BE2C (cell line): ENCODE measurements around the gene OR4F15.
"Not testable (repeated sequence)": the region's sequence is repeated elsewhere in the genome, so short reads cannot be mapped to it uniquely, and the experiment has no call there.

Experiments used
- DNase-seq: peaks from one replicate; pipeline ENCODE4 v3.0.0-alpha.2; 2020
- H3K27me3 ChIP-seq: fragments of 250-450 bp; sonication (Bioruptor Pico); 2 replicates; pipeline ENCODE4 v1.5.1; 2020; ENCODE audit warnings: mild to moderate bottlenecking
- H3K36me3 ChIP-seq: fragments of 250-450 bp; sonication (Bioruptor Pico); 2 replicates; pipeline ENCODE4 v1.5.1; 2020; ENCODE audit warnings: mild to moderate bottlenecking
- H3K4me1 ChIP-seq: fragments of 250-450 bp; sonication (Bioruptor Pico); 2 replicates; pipeline ENCODE4 v1.5.1; 2020
- H3K4me3 ChIP-seq: 2 replicates; pipeline ENCODE4 v1.5.1; 2011; ENCODE audit warnings: low read depth, low read length
- H3K9me3 ChIP-seq: fragments of 250-450 bp; sonication (Bioruptor Pico); 2 replicates; pipeline ENCODE4 v1.5.1; 2020
- TF ChIP-seq, protein P1 (sequence below): IDR thresholded peaks from 2 replicates; pipeline ENCODE4 v1.5.1; 2012; ENCODE audit warnings: mild to moderate bottlenecking, low read depth, low read length

The OR4F15 gene

GRCh38 chr15:101775136-101775535 lies 36.9 kb upstream of the OR4F15 start:
- no peak for DNase-seq
- no peaks in the 10 kb centered on the region for H3K4me1 ChIP-seq
- H3K9me3 ChIP-seq = no peaks in the 10 kb centered on the region
- peaks cover 35% of the 10 kb centered on the region for H3K27me3 ChIP-seq
- H3K36me3 ChIP-seq = no peaks in the 10 kb centered on the region
- H3K4me3 ChIP-seq = no peak overlapping the region
- TF ChIP-seq, protein P1, sequence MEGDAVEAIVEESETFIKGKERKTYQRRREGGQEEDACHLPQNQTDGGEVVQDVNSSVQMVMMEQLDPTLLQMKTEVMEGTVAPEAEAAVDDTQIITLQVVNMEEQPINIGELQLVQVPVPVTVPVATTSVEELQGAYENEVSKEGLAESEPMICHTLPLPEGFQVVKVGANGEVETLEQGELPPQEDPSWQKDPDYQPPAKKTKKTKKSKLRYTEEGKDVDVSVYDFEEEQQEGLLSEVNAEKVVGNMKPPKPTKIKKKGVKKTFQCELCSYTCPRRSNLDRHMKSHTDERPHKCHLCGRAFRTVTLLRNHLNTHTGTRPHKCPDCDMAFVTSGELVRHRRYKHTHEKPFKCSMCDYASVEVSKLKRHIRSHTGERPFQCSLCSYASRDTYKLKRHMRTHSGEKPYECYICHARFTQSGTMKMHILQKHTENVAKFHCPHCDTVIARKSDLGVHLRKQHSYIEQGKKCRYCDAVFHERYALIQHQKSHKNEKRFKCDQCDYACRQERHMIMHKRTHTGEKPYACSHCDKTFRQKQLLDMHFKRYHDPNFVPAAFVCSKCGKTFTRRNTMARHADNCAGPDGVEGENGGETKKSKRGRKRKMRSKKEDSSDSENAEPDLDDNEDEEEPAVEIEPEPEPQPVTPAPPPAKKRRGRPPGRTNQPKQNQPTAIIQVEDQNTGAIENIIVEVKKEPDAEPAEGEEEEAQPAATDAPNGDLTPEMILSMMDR = no peak

DNA sequence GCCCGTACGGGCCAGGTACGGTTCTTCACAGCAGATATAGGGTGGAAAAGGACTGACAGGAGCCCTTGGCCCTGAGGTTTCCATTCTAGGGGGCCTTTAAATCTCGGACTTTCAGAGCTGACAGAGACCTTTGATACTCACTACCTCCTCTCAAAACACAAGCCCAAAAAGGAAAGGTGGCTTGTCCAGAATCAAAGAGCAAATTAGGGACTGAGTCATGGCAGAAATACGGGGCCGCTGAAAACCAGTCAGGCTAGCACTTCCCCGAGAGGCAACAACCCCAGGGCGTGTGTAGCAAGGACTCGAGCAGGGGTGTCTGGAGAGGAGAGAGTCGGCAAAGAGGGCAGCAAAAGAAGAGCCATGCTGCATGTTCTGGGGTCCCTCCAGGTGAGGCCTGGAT lies 33.4 kb upstream of the OR4F15 start:
- H3K9me3 ChIP-seq, H3K4me3 ChIP-seq, H3K4me1 ChIP-seq, DNase-seq, H3K36me3 ChIP-seq: not testable (repeated sequence)
- H3K27me3 ChIP-seq = peaks cover 32% of the 10 kb centered on the region

DNA sequence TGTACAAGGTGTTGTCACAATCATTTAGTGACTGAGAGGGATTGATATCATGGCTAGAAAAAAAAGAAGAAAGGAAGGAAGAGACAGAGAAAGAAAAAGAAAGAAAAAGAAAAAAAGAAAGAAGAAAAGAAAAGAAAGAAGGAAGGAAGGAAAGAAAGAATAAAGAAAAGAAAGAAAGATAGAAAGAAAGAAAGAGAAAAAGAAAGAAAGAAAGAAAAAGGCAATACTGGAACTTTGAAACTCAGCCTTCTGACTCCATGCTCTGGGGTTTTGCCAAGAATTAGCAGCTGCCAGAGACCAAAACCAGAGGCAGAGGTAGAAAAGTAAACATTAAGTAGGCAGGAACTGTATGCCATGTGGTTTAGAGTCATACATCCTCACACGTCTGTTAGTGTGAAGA lies 31.8 kb upstream of the OR4F15 start:
- peaks cover 22% of the 10 kb centered on the region for H3K27me3 ChIP-seq
- H3K4me1 ChIP-seq, H3K36me3 ChIP-seq, DNase-seq, H3K4me3 ChIP-seq, H3K9me3 ChIP-seq: not testable (repeated sequence)

DNA sequence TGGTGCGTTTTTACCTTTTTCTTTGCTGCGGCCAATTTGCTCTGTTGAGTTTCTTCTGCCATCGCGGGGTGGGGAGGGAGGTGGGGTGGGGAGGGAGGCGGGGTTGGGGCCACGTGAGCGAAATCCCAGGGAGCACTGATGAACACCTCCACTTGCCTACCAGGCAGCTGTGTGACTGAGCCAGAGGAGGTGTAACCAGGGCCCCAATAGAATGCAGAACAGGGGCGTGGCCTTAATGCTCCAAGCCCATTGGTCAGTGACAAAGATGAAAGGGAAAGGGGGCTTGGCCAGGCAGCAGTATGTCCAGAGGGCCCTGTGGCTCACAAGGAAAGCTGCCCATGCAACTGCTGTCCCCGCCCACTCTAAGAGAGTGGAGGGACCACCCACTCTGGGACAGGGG lies 30.1 kb upstream of the OR4F15 start:
- Histone ChIP-seq H3K27me3 (peaks cover 12% of the 10 kb centered on the region), H3K4me3 (no peak overlapping the region), H3K4me1 (no peaks in the 10 kb centered on the region), H3K9me3 (no peaks in the 10 kb centered on the region), H3K36me3 (no peaks in the 10 kb centered on the region)
- TF ChIP-seq, protein P1 = no peak
- peak; percentile 59 for DNase-seq

GRCh38 chr15:101784644-101785043 lies 27.4 kb upstream of the OR4F15 start:
- no peak overlapping the region for H3K4me3 ChIP-seq
- H3K27me3 ChIP-seq = peaks cover under 1% of the 10 kb centered on the region
- H3K4me1 ChIP-seq = no peaks in the 10 kb centered on the region
- TF ChIP-seq, protein P1 = no peak
- H3K36me3 ChIP-seq = no peaks in the 10 kb centered on the region
- no peak for DNase-seq
- no peaks in the 10 kb centered on the region for H3K9me3 ChIP-seq

GRCh38 chr15:101786422-101786821 lies 25.6 kb upstream of the OR4F15 start:
- not testable (repeated sequence) for H3K9me3 ChIP-seq, H3K27me3 ChIP-seq, H3K4me3 ChIP-seq

GRCh38 chr15:101788001-101788400 lies 24.0 kb upstream of the OR4F15 start:
- not testable (repeated sequence) for H3K4me1 ChIP-seq, H3K27me3 ChIP-seq, H3K36me3 ChIP-seq, DNase-seq, H3K9me3 ChIP-seq, H3K4me3 ChIP-seq

More at GRCh38 chr15:101786422-101786821, 25.6 kb upstream of the OR4F15 start:
- not testable (repeated sequence) for H3K4me1 ChIP-seq, H3K36me3 ChIP-seq, DNase-seq

DNA sequence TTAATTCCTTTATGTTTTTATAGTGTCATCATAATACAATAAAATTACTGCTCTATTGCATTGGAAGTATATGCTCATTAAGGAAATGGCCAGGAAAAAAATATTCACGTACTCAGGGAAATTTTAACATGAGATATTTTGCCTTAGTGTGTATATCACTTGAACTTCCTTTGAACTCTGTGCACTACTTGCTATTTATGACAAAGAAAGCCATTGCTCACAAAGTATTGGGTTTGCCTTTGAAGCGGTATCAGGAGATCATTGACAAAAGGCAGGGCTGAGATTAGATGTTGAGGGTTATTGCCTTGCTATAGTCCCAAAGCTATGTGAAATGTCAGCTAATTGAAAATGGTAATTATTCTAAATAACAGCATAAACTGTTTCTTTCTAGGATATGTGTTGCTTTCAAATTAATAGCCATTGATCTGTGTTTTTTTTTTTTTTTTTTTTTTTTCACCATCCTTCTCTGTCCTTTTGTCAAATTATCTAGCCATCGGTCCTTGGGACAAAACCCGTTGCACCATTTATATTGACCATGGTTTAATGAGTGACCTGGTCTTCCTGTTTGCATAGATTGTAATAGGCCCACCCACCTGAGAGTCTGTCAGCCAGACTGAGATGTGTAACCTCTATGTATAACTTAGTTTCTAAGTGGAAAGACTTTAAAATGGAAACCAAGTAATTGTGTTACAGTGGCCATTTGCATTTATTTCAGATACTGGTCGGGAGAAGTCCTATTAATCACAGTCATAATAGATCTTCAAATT lies 23.3 kb upstream of the OR4F15 start:
- not testable (repeated sequence) for DNase-seq, H3K4me3 ChIP-seq, H3K9me3 ChIP-seq, H3K36me3 ChIP-seq, H3K4me1 ChIP-seq, H3K27me3 ChIP-seq

DNA sequence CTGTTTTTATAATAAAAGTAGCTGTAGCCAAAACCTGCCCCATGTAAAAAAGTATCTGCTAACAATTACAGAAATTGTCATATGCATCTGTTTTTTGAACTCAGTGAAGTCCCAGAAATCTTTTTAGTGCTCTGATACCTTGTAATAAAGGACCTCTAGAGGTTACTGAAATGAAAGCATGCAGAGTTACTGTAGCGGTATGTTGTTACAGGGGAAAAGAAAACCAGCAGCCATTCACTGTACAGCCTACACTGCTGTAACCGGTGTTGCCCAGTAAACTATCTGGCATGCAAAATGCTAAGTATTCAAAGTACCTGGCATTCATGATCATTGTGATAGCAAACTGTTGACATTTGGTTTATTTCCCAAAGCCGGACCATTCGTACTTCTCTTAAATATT lies 21.3 kb upstream of the OR4F15 start:
- DNase-seq, H3K27me3 ChIP-seq, H3K9me3 ChIP-seq, H3K36me3 ChIP-seq, H3K4me1 ChIP-seq, H3K4me3 ChIP-seq: not testable (repeated sequence)

GRCh38 chr15:101793981-101794380 lies 18.0 kb upstream of the OR4F15 start:
- DNase-seq, H3K4me1 ChIP-seq, H3K4me3 ChIP-seq, H3K9me3 ChIP-seq, H3K36me3 ChIP-seq: not testable (repeated sequence)
- peaks cover 20% of the 10 kb centered on the region for H3K27me3 ChIP-seq
